Cardiac muscle cell (in vitro differentiated cells and primary cell): ENCODE data around the gene CRNKL1. TPM values are rescaled to one million over a fixed set of nuclear protein-coding genes. Genes with fewer than 3 reads are reported as not detected.

Experiments
- DNase-seq, 2 donors: peaks; one replicate each; pipeline versions ENCODE4 v3.0.0 to v3.0.0-alpha.2; 2010 to 2017; ENCODE audit warnings: low read depth in 1 of 2, low spot score in 1 of 2
- H3K27ac ChIP-seq: fragments of 200-600 bp; sonication (generic); 2 replicates; pipeline ENCODE4 v1.5.1; 2016
- H3K27me3 ChIP-seq: fragments of 200-600 bp; sonication (generic); 2 replicates; pipeline ENCODE4 v1.6.0; 2016; ENCODE audit warnings: control low read depth
- H3K36me3 ChIP-seq: fragments of 200-600 bp; sonication (generic); 2 replicates; pipeline ENCODE4 v1.5.1; 2016; ENCODE audit warnings: control low read depth
- H3K4me1 ChIP-seq: fragments of 200-600 bp; sonication (generic); 2 replicates; pipeline ENCODE4 v1.8.1; 2017; ENCODE audit warnings: low read depth, mild to moderate bottlenecking, mixed run types
- H3K4me3 ChIP-seq: fragments of 200-600 bp; sonication (generic); 2 replicates; pipeline ENCODE4 v1.5.1; 2016; ENCODE audit warnings: mild to moderate bottlenecking
- H3K9me3 ChIP-seq: fragments of 200-600 bp; sonication (generic); 2 replicates; pipeline ENCODE4 v1.5.1; 2017; ENCODE audit warnings: low read depth, mild to moderate bottlenecking, control low read depth
- polyA plus RNA-seq: library from polyadenylated mRNA; unstranded; fragments of >200 nt; fragmentation: Nextera tagmentation; extraction: Ambion mirVana; gene quantifications from 2 replicates; pipeline ENCODE4 v1.2.1, GENCODE V29; 2016
- total RNA-seq: library from RNA; depleted of rRNA; stranded (reverse); fragments of >200 nt; gene quantifications from 2 replicates; pipeline ENCODE4 v1.2.3, GENCODE V29; 2016
- TF ChIP-seq, protein P1 (sequence below): IDR thresholded peaks from 2 replicates; pipeline ENCODE4 v1.5.1; 2012; ENCODE audit warnings: low read depth, mild to moderate bottlenecking, low read length

CRNKL1 gene
- total and polyA plus RNA-seq, 2 experiments from 2014 or later = 16.4 to 24.8 TPM

DNA sequence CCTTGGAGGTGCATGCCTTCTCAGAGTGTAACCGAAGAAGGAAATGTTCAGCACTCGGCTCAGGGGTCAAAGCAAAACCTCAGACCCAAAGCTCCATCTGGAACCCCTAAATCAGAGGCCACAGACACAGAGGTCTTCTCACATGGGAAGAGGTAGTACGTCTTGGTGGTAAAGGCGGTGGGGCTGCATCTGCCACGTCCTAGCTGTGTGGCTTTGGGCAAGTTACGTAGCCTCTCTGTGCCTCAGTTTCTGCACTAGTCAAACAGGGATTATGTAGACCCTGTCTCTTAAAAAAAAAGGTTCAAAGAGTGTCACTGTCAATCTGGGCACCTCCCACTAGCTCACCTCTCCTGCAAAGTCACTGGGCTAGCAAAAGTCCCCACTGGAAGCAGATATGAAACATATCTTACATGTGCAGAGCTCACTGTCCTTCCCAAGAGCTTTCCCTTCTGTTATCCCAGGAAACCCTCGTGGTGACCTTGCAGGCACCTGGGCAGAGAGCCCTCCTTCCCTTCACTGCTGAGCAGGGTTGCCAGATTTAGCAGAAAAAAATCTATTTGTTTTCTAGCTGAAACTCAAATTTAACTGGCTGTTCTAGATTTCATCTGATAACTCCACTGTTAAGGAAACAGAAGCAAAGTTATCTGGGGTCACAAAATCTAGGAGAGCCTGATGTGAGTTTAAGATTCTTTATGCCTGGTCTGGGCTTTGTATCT is 53.1 kb downstream of the CRNKL1 start:
- no peak overlapping the region for H3K27ac ChIP-seq
- H3K27me3 ChIP-seq = no peaks in the 10 kb centered on the region
- DNase-seq = no peak
- no peak overlapping the region for H3K4me3 ChIP-seq
- TF ChIP-seq, protein P1, sequence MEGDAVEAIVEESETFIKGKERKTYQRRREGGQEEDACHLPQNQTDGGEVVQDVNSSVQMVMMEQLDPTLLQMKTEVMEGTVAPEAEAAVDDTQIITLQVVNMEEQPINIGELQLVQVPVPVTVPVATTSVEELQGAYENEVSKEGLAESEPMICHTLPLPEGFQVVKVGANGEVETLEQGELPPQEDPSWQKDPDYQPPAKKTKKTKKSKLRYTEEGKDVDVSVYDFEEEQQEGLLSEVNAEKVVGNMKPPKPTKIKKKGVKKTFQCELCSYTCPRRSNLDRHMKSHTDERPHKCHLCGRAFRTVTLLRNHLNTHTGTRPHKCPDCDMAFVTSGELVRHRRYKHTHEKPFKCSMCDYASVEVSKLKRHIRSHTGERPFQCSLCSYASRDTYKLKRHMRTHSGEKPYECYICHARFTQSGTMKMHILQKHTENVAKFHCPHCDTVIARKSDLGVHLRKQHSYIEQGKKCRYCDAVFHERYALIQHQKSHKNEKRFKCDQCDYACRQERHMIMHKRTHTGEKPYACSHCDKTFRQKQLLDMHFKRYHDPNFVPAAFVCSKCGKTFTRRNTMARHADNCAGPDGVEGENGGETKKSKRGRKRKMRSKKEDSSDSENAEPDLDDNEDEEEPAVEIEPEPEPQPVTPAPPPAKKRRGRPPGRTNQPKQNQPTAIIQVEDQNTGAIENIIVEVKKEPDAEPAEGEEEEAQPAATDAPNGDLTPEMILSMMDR = no peak
- peaks cover 9% of the 10 kb centered on the region for H3K4me1 ChIP-seq
- H3K9me3 ChIP-seq = no peaks in the 10 kb centered on the region
- H3K36me3 ChIP-seq = peaks cover 19% of the 10 kb centered on the region

DNA sequence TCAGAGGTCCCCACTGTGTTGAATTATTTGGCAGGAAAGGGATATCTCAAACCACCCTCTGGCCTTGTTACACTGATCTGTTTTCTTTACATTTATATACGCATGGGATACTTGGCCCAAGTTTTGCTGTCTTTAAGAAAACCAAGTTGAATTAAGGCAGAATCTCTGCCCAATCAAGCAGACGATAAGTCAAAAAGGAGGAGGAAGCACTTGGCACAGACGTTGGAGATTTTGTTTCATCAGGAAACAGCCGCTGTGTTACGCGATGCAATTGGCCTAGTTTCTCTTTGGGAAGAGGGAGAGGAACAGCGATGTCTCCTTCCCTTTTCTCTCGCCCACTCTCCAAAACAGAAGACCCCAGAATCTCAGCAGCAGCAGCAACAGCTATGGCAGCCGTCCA is 55.3 kb downstream of the CRNKL1 start:
- Histone ChIP-seq H3K27ac (no peak overlapping the region), H3K9me3 (no peaks in the 10 kb centered on the region), H3K4me1 (peaks cover 29% of the 10 kb centered on the region), H3K27me3 (no peaks in the 10 kb centered on the region), H3K36me3 (peaks cover 15% of the 10 kb centered on the region), H3K4me3 (no peak overlapping the region)
- no peak for DNase-seq
- TF ChIP-seq, protein P1 = no peak

- DNase-seq = no peak
- H3K4me3 ChIP-seq = no peak overlapping the region
- TF ChIP-seq, protein P1 = no peak
- peaks cover 35% of the 10 kb centered on the region for H3K4me1 ChIP-seq
- no peaks in the 10 kb centered on the region for H3K27me3 ChIP-seq
- H3K36me3 ChIP-seq = peaks cover 10% of the 10 kb centered on the region
- no peaks in the 10 kb centered on the region for H3K9me3 ChIP-seq
- no peak overlapping the region for H3K27ac ChIP-seq
Measured at GRCh38 chr20:19996222-19996621, 56.0 kb downstream of the CRNKL1 start.

- TF ChIP-seq, protein P1 = peak; percentile 68
- H3K4me3 ChIP-seq = no peak overlapping the region
- peak; percentile 75 to 76 for DNase-seq
Measured at GRCh38 chr20:19995220-19995863, 56.9 kb downstream of the CRNKL1 start.

DNA sequence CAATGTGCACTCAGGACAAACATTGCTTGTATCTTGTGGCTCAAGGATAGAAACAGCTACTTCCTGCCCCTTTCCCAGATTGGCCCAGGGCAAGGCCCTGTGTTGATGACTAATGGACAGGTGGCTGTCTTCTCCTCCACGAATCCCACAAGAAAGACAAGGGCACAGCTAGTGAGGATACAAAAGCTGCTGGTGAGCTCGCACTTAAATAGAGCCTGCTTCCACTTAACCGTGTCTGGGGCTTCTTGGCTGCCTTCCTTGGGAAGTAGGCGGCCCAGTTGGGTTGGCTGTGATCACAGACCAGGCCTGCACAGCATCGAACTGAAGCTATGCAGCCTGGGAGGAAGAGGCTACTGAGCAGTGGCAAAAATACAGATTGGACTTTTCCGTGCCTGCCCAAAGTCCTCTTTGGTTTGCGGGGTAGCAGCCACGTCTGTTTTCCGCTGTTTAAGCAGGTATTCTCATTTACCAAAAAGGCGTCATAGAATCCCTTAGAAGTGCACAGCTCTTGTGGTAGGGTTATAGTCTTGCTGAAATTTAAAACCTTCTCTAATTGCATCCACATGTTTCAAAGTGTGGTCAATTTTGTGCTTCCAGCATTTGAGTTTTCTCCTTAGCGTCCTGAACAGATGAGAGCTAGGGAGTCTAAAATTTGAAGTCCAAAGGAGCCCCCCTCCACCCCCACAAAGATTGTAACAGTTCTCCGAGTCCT is 58.2 kb downstream of the CRNKL1 start:
- Histone ChIP-seq H3K4me3 (no peak overlapping the region), H3K27me3 (no peaks in the 10 kb centered on the region), H3K36me3 (peaks cover 10% of the 10 kb centered on the region), H3K4me1 (peaks cover 42% of the 10 kb centered on the region), H3K27ac (peak overlapping the region; percentile 71), H3K9me3 (no peaks in the 10 kb centered on the region)
- TF ChIP-seq, protein P1 = no peak
- peak in 1 of 2 donors; percentile 50 for DNase-seq

More at GRCh38 chr20:19995220-19995863, 56.9 kb downstream of the CRNKL1 start:
- H3K4me1 ChIP-seq = peaks cover 42% of the 10 kb centered on the region
- H3K27ac ChIP-seq = peak overlapping the region; percentile 71
- H3K36me3 ChIP-seq = peaks cover 10% of the 10 kb centered on the region
- no peaks in the 10 kb centered on the region for H3K9me3 ChIP-seq
- no peaks in the 10 kb centered on the region for H3K27me3 ChIP-seq
